ENCODE results near the gene MYCN.

MYCN gene

GRCh38 chr2:15931319-15931890 lies 8.9 kb upstream of the MYCN start:
- DNase-seq (ENCODE audit: low read depth in 2 of 2) = no peak

GRCh38 chr2:15931950-15932349 lies 8.4 kb upstream of the MYCN start:
- no peak for DNase-seq (ENCODE audit: low read depth in 2 of 2)

GRCh38 chr2:15932394-15933183 lies 7.8 kb upstream of the MYCN start:
- DNase-seq (ENCODE audit: low read depth in 2 of 2) = no peak

GRCh38 chr2:15933184-15933845 lies 7.0 kb upstream of the MYCN start:
- no peak for DNase-seq (ENCODE audit: low read depth in 2 of 2)

GRCh38 chr2:15934291-15934945 lies 5.9 kb upstream of the MYCN start:
- no peak for DNase-seq (ENCODE audit: low read depth in 2 of 2)

GRCh38 chr2:15935189-15935588 lies 5.2 kb upstream of the MYCN start:
- DNase-seq (ENCODE audit: low read depth in 2 of 2) = no peak

GRCh38 chr2:15935675-15936074 lies 4.7 kb upstream of the MYCN start:
- no peak for DNase-seq (ENCODE audit: low read depth in 2 of 2)

- DNase-seq (ENCODE audit: low read depth in 2 of 2) = no peak
Measured at GRCh38 chr2:15936277-15937104, 3.9 kb upstream of the MYCN start.

GRCh38 chr2:15937105-15937881 lies 3.1 kb upstream of the MYCN start:
- DNase-seq (ENCODE audit: low read depth in 2 of 2) = no peak

GRCh38 chr2:15937882-15938802 lies 2.2 kb upstream of the MYCN start:
- DNase-seq (ENCODE audit: low read depth in 2 of 2) = no peak

- no peak for DNase-seq (ENCODE audit: low read depth in 2 of 2)
Measured at GRCh38 chr2:15938803-15939555, 1.4 kb upstream of the MYCN start.

- DNase-seq (ENCODE audit: low read depth in 2 of 2) = peak in 1 of 2 donors; percentile 35
Measured at GRCh38 chr2:15939556-15939853, 845 bp upstream of the MYCN start.

- DNase-seq (ENCODE audit: low read depth in 2 of 2) = no peak
Measured at GRCh38 chr2:15940661-15941480, 521 bp downstream of the MYCN start.

- no peak for DNase-seq (ENCODE audit: low read depth in 2 of 2)
Measured at GRCh38 chr2:15941481-15941850, 1.1 kb downstream of the MYCN start.

- no peak for DNase-seq (ENCODE audit: low read depth in 2 of 2)
Measured at GRCh38 chr2:15941871-15942710, 1.7 kb downstream of the MYCN start.

GRCh38 chr2:15942711-15943345 lies 2.5 kb downstream of the MYCN start:
- no peak for DNase-seq (ENCODE audit: low read depth in 2 of 2)
